GM21825 (cell line): ENCODE measurements around the gene DPPA2.

Experiments used
- ATAC-seq: cut with Tn5 transposase; IDR thresholded peaks from one replicate; pipeline ENCODE4 v1.9.1; 2021; ENCODE audit warnings: mild to moderate bottlenecking, moderate library complexity; ENCODE audit not compliant: unreplicated experiment

DPPA2 gene

DNA sequence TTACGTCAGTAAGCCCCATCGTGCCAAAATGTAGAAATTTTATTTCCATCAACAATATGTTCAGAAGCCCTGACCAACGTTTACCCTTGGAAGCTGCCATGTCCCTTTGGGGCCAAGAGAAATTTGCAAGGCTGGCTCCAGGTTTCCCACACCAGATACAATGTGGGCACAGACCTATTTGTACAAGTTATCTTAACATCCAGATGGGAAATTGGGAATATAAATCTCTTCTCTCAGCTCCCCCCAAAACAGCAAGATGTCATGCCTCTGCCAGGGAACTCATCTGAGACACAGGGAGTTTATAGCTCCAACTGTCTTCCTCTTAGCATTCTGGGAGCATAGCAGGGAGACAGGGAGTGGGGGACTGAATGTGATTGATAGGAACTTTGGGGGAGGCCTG lies 9.3 kb upstream of the DPPA2 start:
- no peak for ATAC-seq

GRCh38 chr3:109325109-109325508 lies 8.8 kb upstream of the DPPA2 start:
- ATAC-seq = no peak

DNA sequence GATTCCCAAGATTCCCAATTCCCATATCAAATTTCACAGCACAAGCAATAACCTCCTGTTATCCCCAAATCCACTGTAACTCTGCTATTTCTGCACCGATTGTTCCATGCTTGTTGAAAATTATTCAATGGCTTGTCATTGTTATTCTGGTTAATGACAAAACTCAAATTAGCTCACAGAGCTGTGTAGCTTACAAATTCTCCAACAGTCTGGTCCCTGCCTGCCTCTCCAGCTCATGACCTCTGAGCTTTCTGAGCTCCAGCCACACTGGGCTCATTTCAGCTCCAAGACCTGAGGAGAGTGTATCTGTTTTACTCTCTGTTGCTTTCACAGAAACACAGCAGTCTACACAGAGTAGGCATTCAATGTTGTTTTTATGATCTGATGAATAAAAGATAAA lies 3.3 kb downstream of the DPPA2 start:
- ATAC-seq = no peak

- no peak for ATAC-seq
These were observed 18.8 kb downstream of the DPPA2 start for GRCh38 chr3:109297496-109297895.

DNA sequence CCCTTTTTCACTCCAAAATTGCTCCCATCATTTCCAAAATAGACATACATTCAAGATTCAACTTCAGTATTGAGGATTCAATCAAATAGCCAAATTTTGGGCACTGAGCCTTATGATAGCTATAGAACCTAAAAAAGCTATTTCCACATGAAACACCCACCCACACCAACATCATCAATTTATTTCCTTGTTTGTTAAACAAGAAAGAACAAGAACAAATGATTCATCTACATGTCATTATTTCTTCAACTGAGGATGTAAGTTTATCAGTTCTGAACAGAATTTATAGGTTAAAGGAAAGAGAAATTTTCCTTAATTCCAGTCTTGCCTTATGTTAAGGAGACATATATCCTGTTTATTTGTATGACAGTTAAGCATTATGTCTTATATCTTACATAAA lies 32.2 kb downstream of the DPPA2 start:
- ATAC-seq = no peak

- ATAC-seq = no peak
These were observed 37.8 kb downstream of the DPPA2 start for GRCh38 chr3:109278546-109278945.

- no peak for ATAC-seq
These were observed 38.2 kb downstream of the DPPA2 start for GRCh38 chr3:109278141-109278540.

DNA sequence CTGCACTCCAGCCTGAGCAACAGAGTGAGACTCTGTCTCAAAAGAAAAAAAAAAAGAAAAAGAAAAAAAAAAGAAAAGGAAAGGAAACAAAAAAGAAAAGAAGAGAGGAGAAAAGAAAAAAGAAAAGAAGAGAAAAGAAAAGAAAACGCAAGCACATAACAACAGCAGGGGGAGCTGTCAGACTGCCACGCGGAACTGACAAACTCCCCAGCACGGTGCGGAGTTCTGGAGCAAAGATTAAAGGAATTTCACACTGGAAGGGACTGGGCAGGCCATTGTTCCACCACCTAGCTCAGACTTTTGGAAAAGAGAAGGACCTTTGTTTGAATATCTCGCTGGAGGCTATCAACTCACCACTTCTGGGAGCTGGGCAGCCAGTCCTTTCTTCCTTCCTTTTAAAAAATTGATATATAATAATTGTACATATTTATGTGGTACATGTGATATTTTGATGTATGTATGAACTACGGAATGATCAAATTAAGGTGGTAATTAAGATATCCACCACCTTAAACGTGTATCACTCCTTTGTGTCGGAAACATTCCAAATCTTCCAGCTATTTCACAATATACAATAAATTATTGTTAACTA lies 40.5 kb downstream of the DPPA2 start:
- ATAC-seq = no peak

DNA sequence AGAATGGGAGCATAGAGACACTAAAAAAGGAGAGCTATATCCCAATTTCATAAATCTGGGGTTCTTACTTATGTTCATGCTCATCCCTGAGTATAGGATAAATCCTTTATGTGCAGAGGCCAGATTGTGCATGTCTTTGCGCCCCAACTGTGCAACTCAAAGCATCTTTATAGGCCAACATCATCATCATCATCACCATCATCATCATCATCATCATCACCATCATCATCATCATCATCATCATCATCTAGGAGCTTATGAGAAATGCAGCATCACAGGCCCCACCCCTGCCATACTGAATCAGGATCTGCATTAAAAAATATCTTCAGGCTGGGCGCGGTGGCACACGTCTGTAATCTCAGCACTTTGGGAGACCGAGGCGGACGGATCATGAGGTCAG lies 45.5 kb downstream of the DPPA2 start:
- ATAC-seq = no peak

- ATAC-seq = no peak
These were observed 46.6 kb downstream of the DPPA2 start for GRCh38 chr3:109269577-109270275.

DNA sequence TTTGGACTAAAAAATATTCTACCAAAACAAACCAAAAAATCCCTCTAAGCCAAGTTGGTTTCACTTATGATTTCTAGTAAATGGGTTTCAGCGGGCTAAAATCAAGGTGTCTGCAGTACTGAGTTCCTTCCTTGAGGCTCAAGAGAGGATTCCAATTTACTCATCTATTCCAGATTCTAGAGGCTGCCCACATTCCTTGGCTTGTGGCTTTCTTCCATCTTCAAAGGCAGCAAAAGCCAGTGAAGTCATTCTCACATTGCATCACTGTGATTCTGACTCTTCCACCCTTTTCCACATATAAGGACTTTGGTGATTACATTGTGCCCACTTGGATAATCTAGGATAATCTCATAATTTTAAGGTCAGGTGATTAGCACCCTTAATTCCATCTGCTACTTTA lies 48.1 kb downstream of the DPPA2 start:
- ATAC-seq = no peak

DNA sequence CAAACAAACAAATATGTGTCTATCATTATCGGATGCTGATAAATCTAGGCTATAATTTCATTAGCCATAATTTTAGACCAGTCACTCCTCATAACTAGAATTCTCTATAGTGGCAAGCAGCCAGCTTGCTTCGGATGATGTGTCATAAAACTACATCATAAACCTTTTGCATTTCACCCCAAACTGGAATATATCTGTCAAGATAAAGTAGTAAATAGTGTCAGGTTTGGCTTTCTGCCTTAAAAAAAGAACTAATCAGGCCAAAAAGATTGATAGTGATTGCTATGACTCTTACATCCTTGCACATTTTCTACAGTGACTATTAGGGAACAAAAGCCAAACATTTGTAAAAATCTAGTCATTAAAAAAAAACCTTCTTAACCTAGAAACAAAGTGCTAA lies 51.0 kb downstream of the DPPA2 start:
- no peak for ATAC-seq

GRCh38 chr3:109257269-109257668 lies 59.0 kb downstream of the DPPA2 start:
- no peak for ATAC-seq

DNA sequence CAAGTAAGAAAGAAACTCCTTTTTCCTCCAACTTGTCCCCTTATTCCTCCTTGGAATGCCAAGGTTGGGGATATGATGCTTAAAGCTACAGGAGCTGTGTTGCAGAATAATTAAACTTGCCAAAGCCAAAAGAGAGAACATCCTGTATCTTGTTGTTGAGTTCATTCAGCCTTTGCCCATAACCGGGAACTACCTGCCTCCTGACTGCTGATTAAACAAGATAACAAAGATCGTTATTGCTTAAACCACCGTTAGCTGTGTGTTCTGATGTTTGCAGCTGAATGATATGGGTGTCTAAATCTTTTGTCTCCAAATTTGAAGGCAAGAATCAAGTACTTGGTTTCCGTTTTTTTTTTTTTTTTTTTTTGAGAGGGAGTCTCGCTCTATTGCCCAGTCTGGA lies 61.5 kb downstream of the DPPA2 start:
- no peak for ATAC-seq

GRCh38 chr3:109252641-109253040 lies 63.7 kb downstream of the DPPA2 start:
- no peak for ATAC-seq
